K562 (cell line): ENCODE measurements around the gene REM2. TPM values are rescaled to one million over a fixed set of nuclear protein-coding genes. Genes with fewer than 3 reads are reported as not detected.

Experiments
- CCNT2 ChIP-seq: IDR thresholded peaks from 2 replicates; pipeline ENCODE4 v1.6.1; 2011; ENCODE audit warnings: borderline replicate concordance, low read depth, mild to moderate bottlenecking, moderate library complexity, mixed read lengths, low read length; ENCODE audit not compliant: insufficient read length; ENCODE audit errors: extremely low read depth
- CHD2 ChIP-seq: IDR thresholded peaks from 2 replicates; pipeline ENCODE4 v1.6.1; 2011; ENCODE audit warnings: low read depth, low read length
- DDX20 ChIP-seq: fragments of 450-650 bp; IDR thresholded peaks from 2 replicates; pipeline ENCODE4 v1.6.1; 2016; ENCODE audit warnings: missing genetic modification characterization, low read depth, mild to moderate bottlenecking, missing compliant biosample characterization, moderate library complexity
- DNMT1 ChIP-seq: fragments of 450-650 bp; IDR thresholded peaks from 2 replicates; pipeline ENCODE4 v1.6.1; 2016; ENCODE audit warnings: antibody characterized with exemption, mild to moderate bottlenecking
- FOSL1 ChIP-seq: fragments of 200-800 bp; sonication (Bioruptor generic); conservative IDR thresholded peaks from 2 replicates; pipeline ENCODE4 v1.6.1; 2016; ENCODE audit warnings: missing genetic modification characterization, missing compliant biosample characterization
- JUNB ChIP-seq: fragments of 450-650 bp; formaldehyde crosslinking; conservative IDR thresholded peaks from 2 replicates; pipeline ENCODE4 v1.4.0; 2020; ENCODE audit warnings: mild to moderate bottlenecking
- KLF16 ChIP-seq: IDR thresholded peaks from 2 replicates; pipeline ENCODE4 v1.6.1; 2016; ENCODE audit warnings: antibody characterized with exemption
- RBM17 ChIP-seq: fragments of 200-400 bp; formaldehyde crosslinking; IDR thresholded peaks from 2 replicates; pipeline ENCODE4 v1.6.1; 2017; ENCODE audit warnings: low read depth, mild to moderate bottlenecking, low read length, borderline replicate concordance
- RNF2 ChIP-seq: sonication (generic); IDR thresholded peaks from 2 replicates; pipeline ENCODE4 v1.6.1; 2016
- SIRT6 ChIP-seq: IDR thresholded peaks from one replicate; pipeline ENCODE4 v1.6.1; 2012; ENCODE audit warnings: low read depth, mild to moderate bottlenecking, control low read depth, inconsistent platforms, low read length, moderate library complexity
- SMARCC2 ChIP-seq: fragments of 450-650 bp; IDR thresholded peaks from 2 replicates; pipeline ENCODE4 v1.6.1; 2017; ENCODE audit warnings: antibody characterized with exemption, moderate library complexity, mild to moderate bottlenecking, low read depth
- SPI1 ChIP-seq: IDR thresholded peaks from 2 replicates; pipeline ENCODE4 v1.6.1; 2011; ENCODE audit warnings: low read depth, low read length, control low read depth, borderline replicate concordance
- TRIM24 ChIP-seq, 2 experiments: fragments of 450-650 bp; IDR thresholded peaks; 2 replicates each; pipeline ENCODE4 v1.6.1; 2016
- ZNF239 ChIP-seq: fragments of 250-450 bp; sonication (Bioruptor Pico); IDR thresholded peaks from 2 replicates; pipeline ENCODE4 v1.4.0; 2020; ENCODE audit warnings: mild to moderate bottlenecking
- ZNF77 ChIP-seq: fragments of 250-450 bp; sonication (Bioruptor Pico); IDR thresholded peaks from 2 replicates; pipeline ENCODE4 v1.5.0; 2020
- polyA plus RNA-seq, 8 experiments: library from polyadenylated mRNA; depleted of rRNA in 4 of 8; stranded (reverse) in 5 of 8; unstranded in 3 of 8; fragments of >200 nt; fragmentation: Nextera tagmentation in 2 of 8; fragmentation: Illumina TruSeq in 1 of 8; extraction: Ambion mirVana in 2 of 8; extraction: Trizol in 1 of 8; gene quantifications; 2 replicates each; pipeline versions ENCODE4 v1.2.1 to v1.2.3, GENCODE V29; 2011 to 2014; ENCODE audit warnings: inconsistent platforms in 1 of 8, missing spikeins in 1 of 8
- total RNA-seq, 7 experiments: library from RNA; depleted of rRNA in 6 of 7; stranded (reverse); fragments of >200 nt in 6 of 7; fragmentation: Illumina TruSeq in 2 of 7; extraction: Trizol in 2 of 7; gene quantifications; 2 replicates each; pipeline versions ENCODE4 v1.2.1 to v1.2.3, GENCODE V29; 2011 to 2021; ENCODE audit warnings: low replicate concordance in 1 of 7
- TF ChIP-seq, protein P1 (sequence below), 2 experiments: fragments of 450-650 bp; formaldehyde crosslinking in 1 of 2; IDR thresholded peaks; 2 replicates each; pipeline versions ENCODE4 v1.4.0 to v1.6.1; 2014 to 2020; ENCODE audit warnings: mild to moderate bottlenecking in 2 of 2, borderline replicate concordance in 1 of 2, low read depth in 1 of 2
- TF ChIP-seq, protein P2 (sequence below): fragments of 450-650 bp; IDR thresholded peaks from 2 replicates; pipeline ENCODE4 v1.6.1; 2016; ENCODE audit warnings: missing biosample characterization, missing genetic modification characterization
- TF ChIP-seq, protein P3 (sequence below): sonication (generic); formaldehyde crosslinking; IDR thresholded peaks from 2 replicates; pipeline ENCODE4 v1.8.0; 2022; ENCODE audit warnings: mild to moderate bottlenecking, missing genetic modification reagents
- TF ChIP-seq, protein P4 (sequence below): fragments of 200-800 bp; sonication (Bioruptor generic); IDR thresholded peaks from 2 replicates; pipeline ENCODE4 v1.6.1; 2017; ENCODE audit warnings: missing genetic modification characterization, missing compliant biosample characterization

Gene REM2
- total and polyA plus RNA-seq, 9 of the 15 experiments (the other 6 are each of a cell fraction or from before 2014, with no cell fraction given), result 0.18 to 1.0 (median 0.38) TPM

- TF ChIP-seq SIRT6 (no peak), ZNF239 (CRISPR knock-in tag) (no peak), CCNT2 (no peak), KLF16 (peak; percentile 86), FOSL1 (tag) (no peak), DDX20 (tag) (no peak), RNF2 (peak; percentile 19; the same call in 1 of the 2 replicates), JUNB (no peak), SPI1 (peak; percentile 45; the same call in 1 of the 2 replicates), DNMT1 (no peak), TRIM24 (IDR thresholded peaks at IDR 0.05) (peak; percentile 93 to 95), CHD2 (no peak), RBM17 (no peak), SMARCC2 (peak; percentile 57; the same call in 1 of the 2 replicates), ZNF77 (CRISPR knock-in tag) (no peak)
- TF ChIP-seq, protein P1, sequence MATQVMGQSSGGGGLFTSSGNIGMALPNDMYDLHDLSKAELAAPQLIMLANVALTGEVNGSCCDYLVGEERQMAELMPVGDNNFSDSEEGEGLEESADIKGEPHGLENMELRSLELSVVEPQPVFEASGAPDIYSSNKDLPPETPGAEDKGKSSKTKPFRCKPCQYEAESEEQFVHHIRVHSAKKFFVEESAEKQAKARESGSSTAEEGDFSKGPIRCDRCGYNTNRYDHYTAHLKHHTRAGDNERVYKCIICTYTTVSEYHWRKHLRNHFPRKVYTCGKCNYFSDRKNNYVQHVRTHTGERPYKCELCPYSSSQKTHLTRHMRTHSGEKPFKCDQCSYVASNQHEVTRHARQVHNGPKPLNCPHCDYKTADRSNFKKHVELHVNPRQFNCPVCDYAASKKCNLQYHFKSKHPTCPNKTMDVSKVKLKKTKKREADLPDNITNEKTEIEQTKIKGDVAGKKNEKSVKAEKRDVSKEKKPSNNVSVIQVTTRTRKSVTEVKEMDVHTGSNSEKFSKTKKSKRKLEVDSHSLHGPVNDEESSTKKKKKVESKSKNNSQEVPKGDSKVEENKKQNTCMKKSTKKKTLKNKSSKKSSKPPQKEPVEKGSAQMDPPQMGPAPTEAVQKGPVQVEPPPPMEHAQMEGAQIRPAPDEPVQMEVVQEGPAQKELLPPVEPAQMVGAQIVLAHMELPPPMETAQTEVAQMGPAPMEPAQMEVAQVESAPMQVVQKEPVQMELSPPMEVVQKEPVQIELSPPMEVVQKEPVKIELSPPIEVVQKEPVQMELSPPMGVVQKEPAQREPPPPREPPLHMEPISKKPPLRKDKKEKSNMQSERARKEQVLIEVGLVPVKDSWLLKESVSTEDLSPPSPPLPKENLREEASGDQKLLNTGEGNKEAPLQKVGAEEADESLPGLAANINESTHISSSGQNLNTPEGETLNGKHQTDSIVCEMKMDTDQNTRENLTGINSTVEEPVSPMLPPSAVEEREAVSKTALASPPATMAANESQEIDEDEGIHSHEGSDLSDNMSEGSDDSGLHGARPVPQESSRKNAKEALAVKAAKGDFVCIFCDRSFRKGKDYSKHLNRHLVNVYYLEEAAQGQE (IDR thresholded peaks at IDR 0.05; ENCODE audit: borderline replicate concordance), result no peak
- TF ChIP-seq, protein P1 (CRISPR knock-in tag; IDR thresholded peaks at IDR 0.05; ENCODE audit: low read depth), result no peak
- TF ChIP-seq, protein P2, sequence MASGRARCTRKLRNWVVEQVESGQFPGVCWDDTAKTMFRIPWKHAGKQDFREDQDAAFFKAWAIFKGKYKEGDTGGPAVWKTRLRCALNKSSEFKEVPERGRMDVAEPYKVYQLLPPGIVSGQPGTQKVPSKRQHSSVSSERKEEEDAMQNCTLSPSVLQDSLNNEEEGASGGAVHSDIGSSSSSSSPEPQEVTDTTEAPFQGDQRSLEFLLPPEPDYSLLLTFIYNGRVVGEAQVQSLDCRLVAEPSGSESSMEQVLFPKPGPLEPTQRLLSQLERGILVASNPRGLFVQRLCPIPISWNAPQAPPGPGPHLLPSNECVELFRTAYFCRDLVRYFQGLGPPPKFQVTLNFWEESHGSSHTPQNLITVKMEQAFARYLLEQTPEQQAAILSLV (tag), result no peak
- TF ChIP-seq, protein P3, sequence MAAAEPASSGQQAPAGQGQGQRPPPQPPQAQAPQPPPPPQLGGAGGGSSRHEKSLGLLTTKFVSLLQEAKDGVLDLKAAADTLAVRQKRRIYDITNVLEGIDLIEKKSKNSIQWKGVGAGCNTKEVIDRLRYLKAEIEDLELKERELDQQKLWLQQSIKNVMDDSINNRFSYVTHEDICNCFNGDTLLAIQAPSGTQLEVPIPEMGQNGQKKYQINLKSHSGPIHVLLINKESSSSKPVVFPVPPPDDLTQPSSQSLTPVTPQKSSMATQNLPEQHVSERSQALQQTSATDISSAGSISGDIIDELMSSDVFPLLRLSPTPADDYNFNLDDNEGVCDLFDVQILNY (CRISPR knock-in tag), result no peak
- TF ChIP-seq, protein P4, sequence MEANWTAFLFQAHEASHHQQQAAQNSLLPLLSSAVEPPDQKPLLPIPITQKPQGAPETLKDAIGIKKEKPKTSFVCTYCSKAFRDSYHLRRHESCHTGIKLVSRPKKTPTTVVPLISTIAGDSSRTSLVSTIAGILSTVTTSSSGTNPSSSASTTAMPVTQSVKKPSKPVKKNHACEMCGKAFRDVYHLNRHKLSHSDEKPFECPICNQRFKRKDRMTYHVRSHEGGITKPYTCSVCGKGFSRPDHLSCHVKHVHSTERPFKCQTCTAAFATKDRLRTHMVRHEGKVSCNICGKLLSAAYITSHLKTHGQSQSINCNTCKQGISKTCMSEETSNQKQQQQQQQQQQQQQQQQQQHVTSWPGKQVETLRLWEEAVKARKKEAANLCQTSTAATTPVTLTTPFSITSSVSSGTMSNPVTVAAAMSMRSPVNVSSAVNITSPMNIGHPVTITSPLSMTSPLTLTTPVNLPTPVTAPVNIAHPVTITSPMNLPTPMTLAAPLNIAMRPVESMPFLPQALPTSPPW, result peak; percentile 22; the same call in 1 of the 2 replicates
Measured at GRCh38 chr14:22897357-22897756, 14.3 kb downstream of the REM2 start (continued).
